ENCODE data around the gene ZNF747.

Gene ZNF747

DNA sequence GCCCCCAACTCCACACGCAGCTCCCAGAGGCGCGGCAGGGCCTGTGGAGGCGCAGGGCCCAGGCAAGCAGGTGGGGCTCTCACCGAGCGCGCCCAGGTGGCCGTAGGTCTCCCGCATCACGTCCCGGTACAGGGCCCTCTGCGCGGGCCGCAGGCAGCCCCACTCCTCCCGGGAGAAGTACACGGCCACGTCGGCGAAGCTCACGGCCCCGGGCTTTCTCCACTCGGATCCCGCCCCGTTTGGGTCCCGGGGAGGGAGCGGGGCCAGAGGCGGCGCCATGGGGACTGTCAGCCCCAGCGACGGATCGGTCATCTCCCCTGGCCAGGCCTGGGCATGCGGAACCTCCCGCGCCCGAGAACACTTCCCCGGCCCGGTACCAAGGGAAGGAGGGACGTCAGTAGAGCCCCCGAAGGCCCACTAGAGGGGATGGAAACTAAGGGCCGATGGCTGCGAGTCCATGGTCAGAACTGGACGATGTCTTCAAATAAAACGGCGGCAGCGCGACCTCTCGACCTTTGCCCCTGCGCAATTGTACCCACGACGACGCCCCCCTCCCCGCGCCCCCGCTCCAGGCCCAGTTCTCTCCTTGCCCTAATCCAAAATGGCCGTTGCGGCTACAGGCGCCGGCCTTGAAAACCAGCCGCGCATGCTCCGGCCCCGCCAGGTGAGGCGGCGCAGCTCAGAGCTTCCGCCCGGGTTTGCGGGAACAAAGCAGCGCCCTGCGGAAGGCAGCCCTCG lies at the start of gene ZNF747:
TSS of gene ZNF747 (minus strand) at position 491 of the 738 bp plus-strand sequence. CDS start at position 312, 179 bp downstream.
- peak; percentile 78 to 81 for DNase-seq (ENCODE audit: low read depth in 2 of 2)

- no peak for DNase-seq (ENCODE audit: low read depth in 2 of 2)
These were observed 48.1 kb upstream of the ZNF747 start for GRCh38 chr16:30582611-30583340.

GRCh38 chr16:30581457-30581856 lies 46.8 kb upstream of the ZNF747 start:
- no peak for DNase-seq (ENCODE audit: low read depth in 2 of 2)

GRCh38 chr16:30574678-30575077 lies 40.0 kb upstream of the ZNF747 start:
- no peak for DNase-seq (ENCODE audit: low read depth in 2 of 2)

- peak; percentile 78 to 88 for DNase-seq (ENCODE audit: low read depth in 2 of 2)
These were observed 37.0 kb upstream of the ZNF747 start, which contains the start of gene ZNF688 for GRCh38 chr16:30571445-30572322. TSS of gene ZNF688 (minus strand) at chr16:30571714. CDS start at chr16:30571629, 85 bp downstream.

DNA sequence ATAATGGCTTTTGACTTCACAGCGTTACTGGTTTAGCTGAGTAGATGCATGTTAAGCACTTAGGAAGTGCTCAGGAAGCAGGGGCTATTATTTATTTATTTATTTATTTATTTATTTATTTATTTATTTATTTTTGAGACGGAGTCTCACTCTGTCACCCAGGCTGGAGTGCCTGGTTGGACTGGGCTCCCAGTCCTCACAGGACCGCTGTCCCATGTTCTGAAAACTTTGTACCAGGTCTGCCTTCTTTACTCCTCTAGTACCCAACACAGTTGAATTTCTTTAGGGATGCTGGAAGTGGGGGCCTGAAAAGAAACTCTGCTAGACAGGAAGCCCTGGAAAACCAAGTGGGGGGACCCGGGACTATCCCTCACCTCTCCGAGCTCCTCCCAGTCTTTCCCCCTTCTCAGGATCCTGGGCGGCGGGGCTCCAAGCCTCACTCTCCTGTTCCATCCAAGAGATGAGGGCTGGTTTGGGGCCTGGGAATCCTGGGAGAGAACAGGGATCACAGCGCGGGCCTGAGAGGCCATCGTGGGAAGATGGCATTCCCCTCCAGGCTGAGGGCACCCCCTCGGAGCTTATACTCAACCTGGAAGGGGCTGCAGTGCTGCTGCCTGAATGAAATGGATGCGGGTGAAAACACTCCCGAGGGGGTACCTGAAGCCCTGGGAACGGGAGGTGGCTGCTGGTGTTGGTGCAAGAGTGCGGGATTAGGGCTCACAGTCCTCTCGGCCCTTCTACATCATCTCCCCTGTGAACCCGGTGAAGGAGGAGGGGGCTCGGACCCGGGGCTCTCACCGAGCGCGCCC lies 36.2 kb upstream of the ZNF747 start:
- DNase-seq (ENCODE audit: low read depth in 2 of 2) = no peak

DNA sequence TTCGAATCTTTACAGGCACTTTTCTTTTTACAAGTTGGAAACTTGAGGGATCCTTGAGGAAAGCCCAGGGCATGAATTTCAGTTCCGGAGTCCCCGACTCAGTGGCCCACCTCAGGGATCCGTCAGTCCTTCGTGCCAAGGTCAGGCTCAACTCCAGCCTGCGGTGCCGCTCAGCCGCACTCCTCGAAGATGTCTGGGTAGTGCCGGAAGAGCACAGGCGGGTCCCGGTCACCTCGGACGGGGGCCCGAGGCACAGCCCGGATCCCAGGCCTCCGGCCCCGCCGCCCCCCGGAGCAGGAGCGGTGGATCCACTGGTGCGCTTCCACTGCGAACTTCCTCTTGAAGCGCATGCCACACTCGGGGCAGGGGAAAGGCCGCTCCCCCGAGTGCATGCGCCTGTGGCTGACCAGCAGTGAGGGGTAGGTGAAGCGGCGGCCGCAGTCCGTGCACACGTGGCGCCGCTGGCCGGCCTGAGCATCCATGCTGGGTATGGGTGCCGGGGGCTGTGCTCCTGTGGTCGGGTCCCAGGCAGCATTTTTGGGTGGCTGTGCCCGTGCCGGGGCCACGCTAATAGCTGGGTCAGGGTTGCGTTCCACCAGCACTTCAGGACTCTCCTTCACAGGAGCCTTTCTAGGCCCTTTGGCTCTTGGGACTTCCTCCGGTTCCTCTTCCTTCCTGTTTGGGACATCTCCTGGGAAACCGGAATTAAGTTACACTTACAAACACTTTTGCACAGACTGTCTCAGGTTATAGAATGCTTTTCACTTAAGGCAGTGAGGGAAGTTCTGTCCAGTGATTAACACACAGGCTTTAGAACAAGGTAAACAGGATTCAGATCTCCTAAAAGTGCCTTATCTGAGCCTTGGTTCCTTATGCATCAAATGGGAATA lies 35.3 kb upstream of the ZNF747 start:
- no peak for DNase-seq (ENCODE audit: low read depth in 2 of 2)

- DNase-seq (ENCODE audit: low read depth in 2 of 2) = no peak
These were observed 34.6 kb upstream of the ZNF747 start for GRCh38 chr16:30569281-30569680.

DNA sequence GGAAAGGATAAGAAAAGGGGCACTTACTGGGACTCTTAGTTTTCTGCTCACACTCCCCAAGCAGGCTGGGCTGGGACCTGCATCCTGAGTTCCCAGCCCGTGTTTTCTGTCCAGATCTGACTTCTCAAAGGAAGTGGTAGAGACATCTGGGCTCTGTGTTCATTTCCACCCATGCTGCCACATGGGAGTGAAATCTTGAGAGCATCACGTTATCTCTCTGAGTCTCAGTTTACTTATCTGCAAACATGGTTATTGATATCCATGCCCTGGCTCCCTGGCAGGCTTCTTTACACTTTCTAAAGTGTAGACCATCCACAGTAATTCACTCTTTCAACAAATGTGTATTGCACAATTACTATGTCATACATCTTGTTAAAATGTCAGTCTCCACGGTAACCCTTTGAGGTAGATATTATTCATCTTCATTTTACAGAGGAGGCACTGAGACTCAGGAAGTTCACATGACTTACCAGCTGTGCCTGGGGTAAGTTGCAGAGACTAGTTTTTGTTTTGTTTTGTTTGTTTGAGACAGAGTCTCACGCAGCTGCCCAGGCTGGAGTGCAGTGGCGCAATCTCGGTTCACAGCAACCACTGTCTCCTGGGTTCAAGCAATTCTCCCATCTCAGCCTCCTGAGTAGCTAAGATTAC lies 33.5 kb upstream of the ZNF747 start:
- DNase-seq (ENCODE audit: low read depth in 2 of 2) = no peak

DNA sequence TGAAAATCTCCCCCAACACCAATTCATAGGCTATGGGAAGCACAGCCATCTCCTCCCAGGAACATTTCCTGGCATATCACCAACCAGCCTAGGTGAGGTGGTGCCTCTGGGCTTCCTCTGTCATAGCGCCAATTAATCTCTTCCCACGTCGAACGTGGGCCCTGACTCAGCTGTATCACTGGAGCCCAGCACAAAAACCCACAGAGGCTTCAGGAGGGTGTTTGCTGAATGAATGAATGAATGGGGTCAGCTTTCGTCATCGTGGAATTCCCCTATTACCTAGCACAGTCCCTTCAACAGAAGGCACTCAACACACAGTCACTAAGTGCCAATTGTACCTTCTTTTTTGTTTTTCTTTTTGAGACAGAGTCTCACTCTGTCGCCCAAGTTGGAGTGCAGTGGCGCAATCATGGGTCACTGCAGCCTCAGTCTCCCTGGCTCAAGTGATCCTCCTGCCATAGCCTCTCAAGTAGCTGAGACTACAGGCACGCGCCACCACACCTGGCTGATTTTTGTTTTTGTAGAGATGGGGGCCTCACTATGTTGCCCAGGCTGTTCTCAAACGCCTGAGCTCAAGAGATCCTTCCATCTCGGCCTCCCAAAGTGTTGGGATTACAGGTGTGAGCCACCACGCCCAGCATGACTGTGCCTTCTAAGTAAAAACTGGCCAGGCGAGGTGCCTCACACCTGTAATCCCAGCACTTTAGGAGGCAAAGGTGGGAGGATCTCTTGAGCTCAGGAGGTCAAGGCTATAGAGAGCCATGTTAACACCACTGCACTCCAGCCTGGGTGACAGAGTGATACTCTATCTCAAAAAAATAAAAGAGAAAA lies 32.7 kb upstream of the ZNF747 start:
- DNase-seq (ENCODE audit: low read depth in 2 of 2) = peak in 1 of 2 donors; percentile 22

DNA sequence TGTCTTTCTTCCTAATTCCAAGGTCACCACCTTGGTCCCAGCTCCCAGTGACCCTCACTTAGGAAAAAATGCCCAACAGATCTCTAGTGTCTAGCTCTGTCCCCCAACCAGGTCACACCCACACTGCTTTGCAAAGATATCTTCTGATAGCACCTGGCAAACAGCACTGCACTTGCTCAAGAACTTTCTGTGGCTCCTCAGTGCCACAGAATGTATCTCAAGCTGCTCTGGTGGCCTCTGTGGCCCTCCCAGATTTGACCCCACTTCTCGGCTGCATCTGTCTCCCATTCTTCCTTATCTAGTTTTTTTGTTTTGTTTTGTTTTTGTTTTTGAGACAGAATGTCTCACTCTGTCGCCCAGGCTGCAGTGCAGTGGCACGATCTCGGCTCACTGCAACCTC lies 31.9 kb upstream of the ZNF747 start:
- DNase-seq (ENCODE audit: low read depth in 2 of 2) = no peak

GRCh38 chr16:30565984-30566383 lies 31.3 kb upstream of the ZNF747 start:
- DNase-seq (ENCODE audit: low read depth in 2 of 2) = no peak

- no peak for DNase-seq (ENCODE audit: low read depth in 2 of 2)
These were observed 30.9 kb upstream of the ZNF747 start for GRCh38 chr16:30565526-30565925.

GRCh38 chr16:30562021-30562420 lies 27.4 kb upstream of the ZNF747 start:
- DNase-seq (ENCODE audit: low read depth in 2 of 2) = no peak

DNA sequence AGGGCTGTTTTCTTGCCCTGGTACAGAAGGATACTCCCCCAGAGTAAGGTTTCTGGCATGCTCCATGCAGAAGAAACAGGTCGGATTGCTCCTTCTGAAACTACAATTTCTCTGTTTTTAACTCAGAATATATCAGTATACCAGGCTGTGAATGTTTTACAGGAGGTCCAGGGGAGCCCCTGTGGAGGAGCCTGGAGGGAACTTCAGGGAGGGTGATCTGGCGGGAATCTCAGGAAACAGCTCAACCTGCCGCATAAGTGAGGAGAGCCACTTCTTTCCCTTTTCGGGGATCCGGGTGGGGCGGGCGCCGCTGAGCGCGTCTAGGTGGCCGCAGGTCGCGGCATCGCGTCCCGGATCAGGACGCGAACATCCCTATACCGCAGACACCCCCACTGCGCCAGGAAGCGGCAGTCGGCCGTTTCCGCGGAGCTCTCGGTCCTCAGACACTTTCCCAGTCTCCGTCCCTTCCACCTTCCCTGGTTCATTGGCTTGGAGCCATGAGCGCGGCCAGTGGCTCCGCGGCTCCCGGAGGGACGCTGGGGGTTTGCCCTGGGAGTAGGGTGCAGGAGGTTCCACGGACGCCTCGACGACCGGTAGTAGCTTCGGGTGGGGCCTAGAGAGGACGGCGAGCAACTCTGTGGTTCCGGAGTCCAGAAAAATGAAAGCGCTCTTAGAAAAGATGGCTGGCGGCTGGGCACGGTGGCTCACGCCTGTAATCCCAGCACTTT lies 26.6 kb upstream of the ZNF747 start:
- no peak for DNase-seq (ENCODE audit: low read depth in 2 of 2)

- no peak for DNase-seq (ENCODE audit: low read depth in 2 of 2)
These were observed 25.0 kb upstream of the ZNF747 start for GRCh38 chr16:30559690-30560089.

DNA sequence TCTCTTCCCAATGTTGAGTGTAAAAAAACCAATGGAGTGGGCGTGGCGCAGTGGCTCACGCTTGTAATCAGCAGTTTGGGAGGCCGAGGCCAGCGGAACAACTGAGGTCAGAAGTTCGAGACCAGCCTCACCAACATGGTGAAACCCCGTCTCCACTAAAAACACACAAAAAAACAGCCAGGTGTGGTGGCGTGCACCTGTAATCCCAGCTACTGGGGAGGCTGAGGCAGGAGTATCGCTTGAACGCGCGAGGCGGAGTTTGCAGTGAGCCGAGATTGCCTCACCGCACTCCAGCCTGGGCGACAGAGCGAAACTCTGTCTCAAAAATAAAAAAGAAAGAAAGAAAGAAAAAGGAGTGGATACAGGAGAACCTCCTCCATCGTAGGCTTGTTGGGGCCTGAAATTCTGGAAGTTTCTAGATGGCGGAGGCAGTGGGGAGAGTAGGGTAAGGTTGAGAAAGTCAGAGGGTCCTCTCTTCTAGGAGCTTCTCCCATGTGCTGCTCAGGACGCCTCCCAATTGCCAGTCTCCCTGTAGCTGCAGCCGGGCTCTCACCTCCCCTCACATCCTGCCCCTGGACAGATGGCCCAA lies 24.2 kb upstream of the ZNF747 start:
- DNase-seq (ENCODE audit: low read depth in 2 of 2) = no peak
